HG02678 (cell line): Measurements from ENCODE around the gene MYOF.
"Not testable (repeated sequence)": the region's sequence is repeated elsewhere in the genome, so short reads cannot be mapped to it uniquely, and the experiment has no call there.

Source experiments
- ATAC-seq: cut with Tn5 transposase; IDR thresholded peaks from one replicate; pipeline ENCODE4 v1.9.1; 2021; ENCODE audit warnings: mild to moderate bottlenecking, moderate library complexity; ENCODE audit not compliant: unreplicated experiment

The MYOF gene

DNA sequence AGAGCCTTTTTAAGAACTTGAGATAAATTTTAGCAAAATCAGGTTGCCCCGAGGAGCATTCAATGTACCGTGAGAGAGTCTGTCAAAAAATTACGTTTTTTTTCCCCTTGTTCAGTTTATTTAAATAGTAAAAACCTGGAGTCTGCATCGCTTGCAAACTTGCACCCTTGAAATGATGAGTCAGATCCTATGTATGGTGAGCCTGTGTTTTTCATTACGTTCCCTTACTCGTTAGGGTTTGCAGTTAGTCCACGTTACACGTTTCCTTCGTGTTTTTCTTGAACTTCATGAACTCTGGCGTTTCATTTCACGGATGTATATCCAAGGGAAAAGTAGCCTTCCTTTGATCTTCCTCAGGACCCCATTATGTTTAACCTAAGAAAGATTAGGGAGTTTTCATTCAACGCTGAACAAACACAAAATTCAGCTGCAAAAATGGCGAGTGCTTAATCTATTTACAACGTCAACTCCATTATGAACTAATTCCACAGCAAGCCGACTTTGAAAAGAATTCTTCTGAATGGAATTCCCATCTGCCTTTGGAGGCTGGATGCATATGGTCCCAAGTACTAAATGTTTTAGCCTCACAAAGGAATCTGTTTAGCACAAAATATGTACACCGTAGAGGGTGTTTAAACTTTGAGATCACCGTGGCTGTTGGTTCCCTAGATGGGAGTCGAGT lies 182.4 kb downstream of the MYOF start:
- no peak for ATAC-seq

DNA sequence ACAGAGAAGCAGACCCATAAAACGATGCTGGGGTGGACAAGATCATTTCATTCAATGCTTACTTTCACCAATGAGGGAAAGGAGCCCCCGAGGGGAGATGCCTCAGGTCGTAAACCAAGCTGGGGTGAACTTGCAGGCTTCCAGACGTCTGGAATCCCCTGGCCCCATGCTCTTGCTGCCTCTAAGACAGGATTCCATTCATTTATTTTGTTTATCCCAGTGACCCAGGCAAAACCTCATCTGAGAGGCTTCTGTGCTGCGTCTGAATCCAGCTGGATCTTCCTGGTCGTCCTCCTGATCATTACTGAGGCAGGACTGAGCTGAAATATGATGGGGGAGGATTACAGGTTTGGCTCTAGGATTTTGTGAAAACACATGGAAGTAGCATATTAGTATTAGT lies 182.9 kb downstream of the MYOF start:
- ATAC-seq = no peak

DNA sequence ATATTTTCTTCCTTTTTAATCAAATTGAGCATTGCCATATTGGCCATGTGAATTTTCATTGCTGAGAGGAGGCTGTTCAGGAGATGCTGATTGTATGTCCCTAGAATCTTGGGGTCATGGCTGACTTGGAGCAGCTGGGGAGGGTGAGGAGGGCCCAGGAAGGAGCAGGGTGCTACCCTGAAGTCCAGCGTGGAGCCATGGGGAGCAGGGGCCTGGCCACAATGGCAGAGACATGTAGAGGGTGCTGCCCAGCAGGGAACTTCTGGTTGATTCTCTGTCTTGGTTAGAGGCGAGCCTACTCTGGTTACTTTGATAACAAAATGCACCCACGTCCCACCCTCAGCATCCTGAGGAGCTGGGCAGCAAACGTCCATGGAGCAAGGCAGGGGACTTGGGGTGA lies 186.0 kb downstream of the MYOF start:
- ATAC-seq = no peak

DNA sequence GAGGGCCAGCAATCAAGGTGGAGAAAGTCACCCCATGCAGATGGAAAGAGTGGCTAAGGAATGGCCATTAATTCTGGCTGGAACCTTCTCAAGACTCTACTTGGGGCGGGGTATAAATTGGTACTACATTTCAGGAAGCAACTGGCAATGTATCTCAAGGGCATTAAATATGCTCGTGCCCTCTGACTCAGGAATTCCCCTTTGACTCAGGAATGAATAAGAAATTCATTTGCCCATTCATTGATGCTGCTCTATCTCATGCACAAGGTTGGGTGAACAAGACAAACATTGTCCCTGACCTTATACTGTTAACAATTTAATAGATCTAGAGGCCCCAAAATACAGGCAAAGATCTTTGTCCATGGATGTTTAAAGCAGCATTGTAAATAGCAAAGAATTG lies 188.1 kb downstream of the MYOF start:
- no peak for ATAC-seq

DNA sequence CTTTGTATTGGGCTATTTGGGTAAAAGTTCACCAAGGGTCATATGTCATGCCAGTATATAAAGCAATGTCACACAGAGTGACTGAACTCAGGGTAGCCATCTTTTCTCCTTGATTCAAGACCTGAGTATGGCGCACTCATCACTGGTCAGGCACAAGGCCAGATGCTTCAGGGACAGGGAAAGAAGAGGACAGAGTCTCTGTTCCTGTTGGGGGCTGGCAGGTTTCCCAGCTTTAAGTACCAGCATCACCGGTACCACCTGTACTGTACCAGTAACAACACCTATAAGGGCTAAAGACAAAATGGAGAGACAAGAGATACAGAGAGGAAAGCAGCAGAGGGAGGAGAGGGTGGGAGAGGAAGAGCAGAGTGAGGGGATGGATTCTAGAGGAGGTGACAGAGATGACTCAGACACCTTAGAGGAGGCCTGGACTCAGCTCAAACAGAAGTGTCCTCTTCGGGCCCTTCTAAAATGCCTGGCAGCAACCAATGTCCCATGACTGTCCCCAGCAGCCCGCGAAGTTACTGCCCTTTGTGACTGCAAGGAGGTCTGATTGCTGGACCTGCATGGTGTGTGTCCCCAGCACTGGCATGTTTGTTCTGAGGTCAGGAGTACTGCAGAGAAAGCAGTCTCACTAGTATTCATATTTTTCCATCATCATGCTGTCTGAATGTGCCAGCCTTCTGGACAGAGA lies 191.3 kb downstream of the MYOF start:
- no peak for ATAC-seq

DNA sequence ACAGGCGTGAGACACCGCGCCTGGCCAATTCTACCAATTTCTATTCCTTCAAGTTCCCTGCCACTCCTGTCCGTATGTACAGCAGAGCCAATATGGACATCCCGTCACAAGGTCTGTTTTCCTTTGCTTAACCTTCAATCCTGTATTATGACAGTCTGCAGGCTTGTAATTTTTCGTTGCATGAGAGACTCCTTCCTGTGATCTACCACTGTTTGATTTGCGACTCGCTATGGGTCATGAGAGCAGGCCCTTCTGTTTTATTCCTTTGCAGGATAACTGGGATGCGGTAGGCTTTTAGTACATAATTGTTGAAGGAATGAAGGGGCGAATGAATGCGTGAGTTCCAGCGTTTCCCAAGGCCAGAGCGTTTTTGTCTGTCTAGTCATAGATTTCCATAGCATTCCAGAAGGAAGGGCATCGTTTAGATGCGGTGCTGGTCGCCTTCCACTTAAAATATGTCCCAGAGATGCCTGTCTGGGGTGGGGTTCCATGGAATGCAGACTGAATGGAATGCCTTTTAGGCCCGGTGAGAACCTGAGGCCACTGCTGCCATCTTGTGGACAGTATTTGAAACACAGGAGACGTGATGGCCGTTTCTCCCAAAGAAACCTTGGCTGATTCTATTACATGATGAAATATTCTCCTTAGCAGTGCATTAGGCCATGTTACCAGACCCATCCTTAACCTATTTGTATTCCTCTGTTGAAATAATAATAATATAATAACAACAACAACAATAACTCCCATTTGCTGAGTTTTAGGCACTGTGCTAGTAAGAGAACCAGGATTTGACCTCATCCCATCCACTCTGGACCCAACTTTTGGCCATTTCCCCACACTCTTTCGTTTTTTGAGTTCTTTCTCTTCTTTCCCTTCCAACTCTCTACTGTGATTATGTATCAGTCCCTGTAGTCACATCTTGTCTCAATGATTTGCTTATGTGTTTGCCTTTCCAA lies 193.2 kb downstream of the MYOF start:
- no peak for ATAC-seq

DNA sequence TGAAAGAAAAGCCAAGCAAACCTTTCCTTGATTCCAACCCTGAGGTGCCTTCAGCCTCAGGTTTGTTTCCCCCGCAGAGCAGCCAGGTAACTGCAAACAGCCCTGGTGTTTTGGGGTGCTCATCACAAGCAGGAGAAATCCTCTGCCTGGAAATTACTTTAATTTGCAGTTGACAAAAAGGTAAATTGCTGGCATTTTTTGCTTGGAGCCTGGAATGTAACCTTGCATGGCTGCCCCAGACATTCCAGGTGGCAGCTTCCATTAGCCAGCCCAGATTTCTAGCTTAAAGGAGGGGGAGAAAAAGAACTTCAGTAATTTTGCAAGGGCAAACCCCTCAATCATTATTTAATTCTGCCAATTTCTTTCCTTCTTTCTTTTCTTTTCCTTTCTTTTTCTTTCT lies 194.4 kb downstream of the MYOF start:
- no peak for ATAC-seq

DNA sequence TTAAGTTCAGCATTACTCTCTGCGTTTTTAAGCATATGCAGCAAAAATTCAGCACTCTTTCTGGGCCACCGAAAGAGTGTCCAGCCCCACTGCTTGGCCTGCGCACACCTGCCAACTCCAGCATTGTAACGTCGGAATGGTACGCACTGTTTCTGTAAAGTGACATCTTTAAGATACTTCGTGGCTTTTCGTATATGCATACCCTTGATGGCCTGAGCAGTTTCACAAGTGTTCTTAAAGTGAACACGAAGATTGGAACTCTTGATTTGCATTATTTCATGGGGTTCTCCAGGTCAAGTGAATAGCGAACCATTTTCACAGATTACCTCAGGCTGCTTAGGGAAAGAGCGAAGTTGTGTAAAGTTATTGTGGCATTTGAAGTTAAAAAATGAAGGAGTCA lies 197.9 kb downstream of the MYOF start:
- ATAC-seq = not testable (repeated sequence)

DNA sequence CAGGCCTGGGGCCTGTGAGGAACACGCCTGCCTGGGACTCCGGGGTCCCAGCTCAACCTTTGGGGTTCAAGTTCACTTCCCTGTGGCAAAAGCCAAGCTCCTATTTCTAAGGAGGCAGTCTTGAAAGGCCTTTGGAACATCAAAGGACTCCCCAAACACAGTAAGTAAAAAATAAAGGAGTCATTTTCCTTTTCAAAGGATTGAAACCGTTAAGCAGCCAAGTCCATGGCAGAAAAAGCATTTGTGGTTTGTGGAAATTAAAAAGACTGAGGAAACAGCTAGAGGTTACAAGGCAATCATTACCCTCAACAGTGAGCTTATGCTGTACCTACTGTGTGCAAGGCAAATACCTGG lies 200.8 kb downstream of the MYOF start:
- no peak for ATAC-seq

DNA sequence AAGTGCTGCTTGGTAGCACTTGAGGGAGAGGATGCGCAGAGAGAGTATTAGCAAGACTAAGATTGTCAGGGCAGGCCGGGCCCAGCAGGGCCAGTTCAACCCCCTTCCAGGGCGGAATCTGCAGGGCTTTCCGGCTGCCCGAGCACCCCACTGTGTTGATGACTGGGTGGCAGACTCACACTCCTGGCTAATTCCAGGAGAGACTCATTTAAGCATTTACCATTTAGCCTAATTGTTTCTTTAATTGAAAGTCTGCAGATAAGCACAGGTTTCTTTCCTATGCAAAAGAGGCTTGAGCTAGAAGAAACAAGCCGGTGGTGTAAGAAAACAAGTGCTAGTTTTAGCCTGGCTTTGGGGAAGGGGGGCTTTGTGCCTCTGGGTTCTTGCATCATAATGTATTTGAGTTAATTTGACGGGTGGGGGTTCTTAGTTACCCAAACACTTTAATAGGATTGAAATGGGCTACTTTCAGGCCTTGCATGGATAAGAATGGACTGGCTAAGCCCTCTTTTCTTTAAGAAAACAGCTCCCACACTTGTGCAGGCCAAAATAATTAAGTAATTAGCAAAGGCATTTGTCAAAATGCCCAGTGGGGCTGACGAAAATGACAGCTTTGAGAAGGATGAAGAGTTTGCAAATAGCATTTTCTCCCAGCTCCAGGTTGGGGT lies 201.3 kb downstream of the MYOF start:
- no peak for ATAC-seq

DNA sequence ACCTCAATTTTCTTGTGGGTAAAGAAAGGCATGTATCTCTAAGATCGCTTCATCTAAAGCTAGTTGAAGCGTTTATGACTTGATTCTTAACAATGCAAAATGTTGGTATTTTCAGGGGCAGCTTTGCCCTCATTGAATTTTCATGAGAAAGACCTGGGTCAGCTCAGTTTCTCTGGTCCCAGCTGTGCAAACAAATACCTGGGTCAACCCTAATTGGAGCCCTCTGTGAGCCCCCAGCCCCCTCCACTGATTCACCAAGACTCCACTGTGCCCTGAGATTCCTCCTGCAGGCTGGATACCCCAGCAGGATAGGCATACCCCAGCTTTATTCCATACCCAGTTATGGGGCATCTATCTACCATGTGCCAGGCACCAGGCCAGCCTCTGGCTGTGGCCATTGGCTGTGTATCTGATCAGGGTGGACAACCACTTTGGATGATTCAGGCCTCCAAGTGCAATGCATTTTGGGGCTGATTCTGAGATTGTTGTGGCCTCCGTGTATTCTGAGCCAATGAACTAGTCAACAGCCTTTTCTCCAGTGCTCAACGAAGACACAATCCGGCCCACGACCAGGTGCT lies 201.9 kb downstream of the MYOF start:
- no peak for ATAC-seq

DNA sequence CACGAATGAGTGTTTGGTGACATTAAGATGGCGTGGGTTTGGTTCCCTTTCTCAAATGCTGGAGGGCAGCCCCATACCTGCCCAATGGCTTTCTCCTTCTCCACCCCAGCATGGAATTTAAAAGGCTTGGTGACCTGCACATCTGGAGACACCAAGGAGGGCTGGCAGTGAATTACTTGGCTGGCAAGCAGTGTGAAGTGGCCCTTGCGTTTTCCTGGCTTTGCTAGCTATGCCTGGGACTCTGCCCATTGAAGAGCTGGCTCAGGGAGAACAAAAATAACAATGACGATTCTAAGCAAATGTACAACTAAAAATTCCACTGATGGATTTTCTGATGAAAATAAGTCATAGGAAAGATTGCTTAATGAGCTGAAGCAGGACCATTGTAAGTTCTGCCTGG lies 204.8 kb downstream of the MYOF start:
- no peak for ATAC-seq

DNA sequence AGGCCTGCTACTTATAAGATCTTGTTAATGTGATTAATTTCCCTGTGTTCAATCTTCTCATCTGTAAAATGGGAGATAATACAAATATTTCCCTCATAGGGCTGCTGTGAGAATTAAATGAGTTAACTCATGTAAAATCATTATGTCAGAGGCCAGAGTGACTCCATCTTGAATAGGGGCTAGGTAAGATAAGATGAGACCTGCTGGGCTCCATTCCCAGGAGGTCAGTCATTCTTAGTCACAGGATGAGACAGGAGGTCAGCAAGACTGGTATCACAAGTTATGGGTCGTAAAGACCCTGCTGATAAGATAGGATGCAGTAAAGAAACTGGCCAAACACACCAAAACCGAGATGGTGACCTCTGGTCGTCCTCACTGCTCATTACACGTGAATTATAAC lies 207.7 kb downstream of the MYOF start:
- no peak for ATAC-seq

DNA sequence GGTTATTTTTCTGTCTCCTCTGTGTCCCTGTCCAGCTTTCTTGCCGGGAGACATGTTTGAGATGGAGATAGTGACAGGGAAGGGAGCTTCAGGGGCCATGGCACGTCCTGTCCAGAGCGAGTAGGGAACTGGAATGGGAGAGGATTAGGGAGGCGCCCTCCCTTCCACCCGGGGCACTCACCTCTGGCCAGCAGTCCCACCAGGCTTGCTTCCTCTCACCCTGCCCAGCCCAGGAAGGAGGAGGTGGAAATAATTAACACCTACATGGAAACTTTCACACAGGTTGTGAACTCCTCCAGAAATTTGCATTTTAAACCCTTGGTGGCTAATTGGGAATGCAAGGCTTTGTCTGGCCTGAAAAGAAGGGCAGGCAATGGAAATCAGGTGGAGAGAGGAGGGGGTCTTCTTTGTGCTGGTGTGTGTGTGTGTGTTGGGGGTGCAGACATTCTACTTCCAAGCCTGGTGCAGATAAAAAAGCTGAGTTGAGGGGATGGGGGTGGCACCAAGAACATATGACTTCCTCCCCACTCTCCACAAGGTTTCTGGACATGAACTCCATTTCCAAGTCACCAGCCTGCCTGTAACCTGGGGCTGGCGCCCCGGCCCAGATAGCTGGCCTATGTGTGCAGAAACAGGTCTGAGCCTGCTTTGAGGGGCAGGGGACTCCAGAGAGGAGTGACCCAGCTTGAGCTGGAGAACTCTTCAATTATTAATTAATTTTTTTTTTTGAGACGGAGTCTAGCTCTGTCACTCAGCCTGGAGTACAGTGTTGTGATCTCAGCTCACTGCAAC lies 209.1 kb downstream of the MYOF start:
- ATAC-seq = no peak

DNA sequence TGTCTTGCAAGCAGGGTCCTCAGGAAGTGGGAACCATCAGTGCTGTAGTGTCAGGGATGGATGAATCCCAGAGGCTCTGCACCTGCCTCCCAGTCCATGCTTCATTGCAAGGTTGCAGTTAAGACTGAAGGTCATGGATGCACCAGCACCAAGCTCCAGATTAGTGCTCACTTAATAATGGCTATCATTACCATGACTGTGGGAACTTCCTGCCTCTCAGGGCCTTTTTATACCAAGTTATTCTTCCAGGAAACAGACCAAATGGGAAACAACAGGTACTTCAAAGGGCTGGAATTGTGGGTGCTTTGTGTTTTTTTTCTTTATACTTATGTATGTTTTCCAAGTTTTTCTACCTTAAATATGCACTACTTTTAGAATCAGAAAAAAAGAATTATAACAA lies 210.8 kb downstream of the MYOF start:
- no peak for ATAC-seq

DNA sequence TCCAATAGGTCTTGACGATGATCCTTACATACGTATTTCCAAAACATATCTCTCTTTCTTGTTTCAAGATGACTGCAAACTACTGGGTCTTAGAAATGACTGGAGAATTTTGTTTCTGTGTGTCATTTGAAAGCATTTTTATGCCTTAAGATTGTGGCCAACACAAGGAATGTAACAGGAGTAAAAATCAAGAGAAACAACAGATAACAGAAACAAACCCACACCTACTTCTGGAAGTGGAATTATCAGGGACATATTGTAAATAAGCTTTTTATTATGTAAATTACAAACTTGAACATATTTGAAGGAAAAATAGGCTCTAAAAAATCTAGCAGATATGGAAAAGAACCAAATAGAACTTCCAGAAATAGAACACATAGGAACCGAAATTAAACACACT lies 212.9 kb downstream of the MYOF start:
- ATAC-seq = no peak

DNA sequence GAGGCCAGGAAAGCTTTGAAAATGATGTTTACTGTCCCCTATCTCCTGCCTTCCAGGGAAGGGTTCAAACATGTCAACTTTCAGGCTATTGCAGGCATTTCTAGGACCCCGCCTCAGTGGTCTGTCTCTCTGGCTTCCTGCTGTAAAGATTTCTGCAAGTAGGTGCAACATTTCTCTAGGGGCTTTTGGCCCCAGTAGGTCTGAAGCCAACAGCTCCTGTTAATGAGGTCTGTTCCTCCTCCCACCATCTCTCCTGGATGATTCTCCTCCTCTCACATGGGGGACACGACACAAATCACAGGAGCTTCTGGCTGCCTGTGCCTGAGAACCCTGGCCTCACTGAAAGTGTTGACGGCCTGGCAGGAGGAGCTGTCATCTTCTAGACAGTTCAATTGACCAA lies 214.1 kb downstream of the MYOF start:
- ATAC-seq = no peak

DNA sequence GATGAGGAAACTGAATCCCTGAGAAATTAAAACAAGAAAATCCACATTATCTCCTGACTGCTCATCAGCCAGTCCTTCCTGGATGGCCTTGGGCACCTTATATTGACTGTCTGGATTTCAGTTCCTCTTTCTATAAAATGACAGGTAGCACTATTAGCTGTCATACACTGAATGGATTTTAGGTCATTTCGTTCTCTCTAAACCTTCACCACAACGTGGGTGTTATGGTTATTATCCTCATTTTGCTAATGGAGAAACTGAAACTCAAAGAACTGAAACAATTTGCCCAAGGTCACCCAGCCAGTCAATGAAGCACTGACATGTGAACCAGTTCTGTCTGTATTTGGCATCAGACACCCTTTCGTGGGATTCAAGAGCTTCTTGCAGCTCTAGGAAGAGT lies 214.6 kb downstream of the MYOF start:
- ATAC-seq = peak; percentile 99

DNA sequence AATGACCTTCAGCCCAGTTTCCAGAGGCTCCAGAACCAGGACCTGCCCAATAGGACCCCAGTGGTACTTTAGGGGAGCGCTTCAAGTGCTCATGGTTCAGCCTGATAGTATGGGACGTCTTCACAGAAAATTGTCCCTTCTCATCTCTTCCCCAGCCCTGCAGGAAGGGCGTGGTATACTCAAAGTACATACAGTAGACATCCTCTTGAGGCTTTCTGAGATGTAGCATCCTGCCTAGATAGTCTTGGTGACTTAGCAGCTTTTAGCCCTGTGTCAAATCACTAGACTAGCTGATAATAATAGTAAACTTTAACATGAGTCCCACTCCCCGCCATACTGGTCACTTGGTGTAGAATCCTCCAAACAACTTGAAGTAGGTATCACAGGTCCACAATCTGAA lies 215.3 kb downstream of the MYOF start:
- ATAC-seq = no peak

DNA sequence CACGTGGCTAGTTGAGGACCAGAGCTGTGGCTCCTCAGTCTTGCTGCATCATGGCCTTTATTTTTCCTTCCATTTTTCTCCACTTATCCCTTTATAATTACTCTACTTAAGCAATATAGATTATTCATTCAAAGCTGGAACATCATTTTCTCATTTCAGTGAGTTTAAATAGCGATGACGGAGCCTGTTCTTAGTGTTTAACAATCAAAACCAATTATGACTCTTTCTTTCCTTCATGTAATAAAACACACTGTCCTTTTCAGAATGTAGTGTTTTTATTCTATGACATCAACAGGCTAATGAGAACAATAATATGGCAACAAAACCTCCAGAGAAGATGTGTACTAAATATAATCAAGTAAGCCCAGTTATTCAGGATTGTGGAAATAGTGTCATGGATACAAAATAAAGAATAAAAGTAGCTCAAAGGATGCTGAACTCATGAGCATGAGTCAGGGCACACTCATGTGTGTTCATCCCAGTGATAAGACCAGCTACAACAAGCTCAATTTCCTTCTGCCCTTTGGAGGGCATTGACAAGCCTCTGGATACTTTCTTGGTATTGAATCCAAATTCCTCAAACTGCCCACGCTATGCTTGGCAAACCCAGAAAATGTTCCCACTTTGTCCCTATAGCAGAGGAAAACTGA lies 220.0 kb downstream of the MYOF start:
- no peak for ATAC-seq
